Measurements from ENCODE around the gene ARHGEF10L. TPM values are rescaled to one million over a fixed set of nuclear protein-coding genes. Genes with fewer than 3 reads are reported as not detected.

Gene ARHGEF10L
- polyA plus RNA-seq, 1 donor: 85.1 TPM

DNA sequence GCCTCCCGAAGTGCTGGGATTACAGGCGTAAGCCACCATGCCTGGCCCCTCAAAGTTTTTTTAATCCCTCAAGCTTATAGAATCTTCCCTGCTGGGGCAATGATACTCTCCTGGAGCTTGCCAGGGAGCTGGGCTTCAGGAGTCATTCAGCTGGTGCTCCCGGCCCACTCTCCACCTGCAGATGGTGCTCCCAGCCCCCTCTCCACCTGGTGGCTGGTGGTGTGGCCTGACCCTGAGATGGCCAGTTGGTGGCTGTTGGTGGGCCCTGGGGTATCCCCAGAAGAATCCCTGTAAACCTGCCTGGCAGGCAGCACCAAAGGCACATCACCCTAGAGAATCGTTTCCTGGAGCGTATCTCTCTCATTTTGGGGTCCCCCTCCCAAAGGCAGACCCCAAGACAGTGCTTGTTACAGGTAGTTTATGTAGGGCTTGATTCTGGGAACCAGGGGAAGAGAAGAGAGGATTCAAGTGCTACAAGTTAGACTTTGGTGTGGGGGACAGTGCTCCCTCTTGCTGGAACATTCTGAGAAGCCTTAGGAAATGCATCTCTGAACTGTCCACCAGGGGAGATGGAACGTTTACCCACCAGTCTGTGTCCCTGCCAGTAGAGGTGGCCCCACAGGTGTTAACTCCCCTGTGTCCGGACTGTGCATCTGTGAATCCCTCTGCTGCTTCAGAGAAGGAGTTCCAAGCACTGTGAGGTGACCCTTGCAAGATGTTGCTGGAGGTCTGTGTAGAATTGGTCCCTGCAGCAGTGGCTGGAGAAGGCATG lies 186.5 kb downstream of the ARHGEF10L start:
- Histone ChIP-seq H3K9me3 (ENCODE audit: control insufficient read depth, low read depth, low read length) (no peaks in the 10 kb centered on the region), H3K27me3 (ENCODE audit: control insufficient read depth, insufficient read depth, low read length) (peaks cover 15% of the 10 kb centered on the region), H3K4me1 (ENCODE audit: control insufficient read depth, insufficient read depth, low read length) (no peaks in the 10 kb centered on the region), H3K4me3 (ENCODE audit: low read length) (no peak overlapping the region), H3K36me3 (ENCODE audit: control insufficient read depth, insufficient read depth, low read length) (no peaks in the 10 kb centered on the region), H3K27ac (ENCODE audit: low read length) (no peak overlapping the region)
- no peak for DNase-seq
- no CpG with 5 or more reads among the region's 7 CpGs for WGBS (ENCODE audit: insufficient coverage, low lambda C conversion rate)

GRCh38 chr1:17728123-17728712 lies 188.7 kb downstream of the ARHGEF10L start:
- H3K4me3 ChIP-seq (ENCODE audit: low read length): no peak overlapping the region
- H3K4me1 ChIP-seq (ENCODE audit: control insufficient read depth, insufficient read depth, low read length): no peaks in the 10 kb centered on the region
- no peaks in the 10 kb centered on the region for H3K36me3 ChIP-seq (ENCODE audit: control insufficient read depth, insufficient read depth, low read length)
- DNase-seq: no peak
- H3K27ac ChIP-seq (ENCODE audit: low read length): no peak overlapping the region
- H3K9me3 ChIP-seq (ENCODE audit: control insufficient read depth, low read depth, low read length): no peaks in the 10 kb centered on the region
- no CpG with 5 or more reads among the region's 6 CpGs for WGBS (ENCODE audit: insufficient coverage, low lambda C conversion rate)
- peaks cover 12% of the 10 kb centered on the region for H3K27me3 ChIP-seq (ENCODE audit: control insufficient read depth, insufficient read depth, low read length)

GRCh38 chr1:17729248-17729647 lies 189.8 kb downstream of the ARHGEF10L start:
- Histone ChIP-seq H3K4me3 (ENCODE audit: low read length) (no peak overlapping the region), H3K36me3 (ENCODE audit: control insufficient read depth, insufficient read depth, low read length) (no peaks in the 10 kb centered on the region), H3K9me3 (ENCODE audit: control insufficient read depth, low read depth, low read length) (no peaks in the 10 kb centered on the region), H3K27me3 (ENCODE audit: control insufficient read depth, insufficient read depth, low read length) (peaks cover 8% of the 10 kb centered on the region), H3K4me1 (ENCODE audit: control insufficient read depth, insufficient read depth, low read length) (no peaks in the 10 kb centered on the region), H3K27ac (ENCODE audit: low read length) (no peak overlapping the region)
- peak in 1 of 2 donors; percentile 9 for DNase-seq
- no CpG with 5 or more reads among the region's 12 CpGs for whole genome bisulfite sequencing (ENCODE audit: insufficient coverage, low lambda C conversion rate)

GRCh38 chr1:17729909-17730308 lies 190.4 kb downstream of the ARHGEF10L start:
- Histone ChIP-seq H3K27me3 (ENCODE audit: control insufficient read depth, insufficient read depth, low read length) (peaks cover 8% of the 10 kb centered on the region), H3K4me3 (ENCODE audit: low read length) (no peak overlapping the region), H3K4me1 (ENCODE audit: control insufficient read depth, insufficient read depth, low read length) (no peaks in the 10 kb centered on the region), H3K27ac (ENCODE audit: low read length) (no peak overlapping the region), H3K9me3 (ENCODE audit: control insufficient read depth, low read depth, low read length) (no peaks in the 10 kb centered on the region), H3K36me3 (ENCODE audit: control insufficient read depth, insufficient read depth, low read length) (no peaks in the 10 kb centered on the region)
- DNase-seq: no peak
- no CpG with 5 or more reads among the region's 10 CpGs for WGBS (ENCODE audit: insufficient coverage, low lambda C conversion rate)

- H3K36me3 ChIP-seq (ENCODE audit: control insufficient read depth, insufficient read depth, low read length): no peaks in the 10 kb centered on the region
- no CpG with 5 or more reads among the region's 5 CpGs for WGBS (ENCODE audit: insufficient coverage, low lambda C conversion rate)
- no peak for DNase-seq
- no peak overlapping the region for H3K27ac ChIP-seq (ENCODE audit: low read length)
- no peak overlapping the region for H3K4me3 ChIP-seq (ENCODE audit: low read length)
- no peaks in the 10 kb centered on the region for H3K4me1 ChIP-seq (ENCODE audit: control insufficient read depth, insufficient read depth, low read length)
- H3K9me3 ChIP-seq (ENCODE audit: control insufficient read depth, low read depth, low read length): no peaks in the 10 kb centered on the region
- peaks cover 8% of the 10 kb centered on the region for H3K27me3 ChIP-seq (ENCODE audit: control insufficient read depth, insufficient read depth, low read length)
These were observed 192.0 kb downstream of the ARHGEF10L start for GRCh38 chr1:17731460-17731859.

DNA sequence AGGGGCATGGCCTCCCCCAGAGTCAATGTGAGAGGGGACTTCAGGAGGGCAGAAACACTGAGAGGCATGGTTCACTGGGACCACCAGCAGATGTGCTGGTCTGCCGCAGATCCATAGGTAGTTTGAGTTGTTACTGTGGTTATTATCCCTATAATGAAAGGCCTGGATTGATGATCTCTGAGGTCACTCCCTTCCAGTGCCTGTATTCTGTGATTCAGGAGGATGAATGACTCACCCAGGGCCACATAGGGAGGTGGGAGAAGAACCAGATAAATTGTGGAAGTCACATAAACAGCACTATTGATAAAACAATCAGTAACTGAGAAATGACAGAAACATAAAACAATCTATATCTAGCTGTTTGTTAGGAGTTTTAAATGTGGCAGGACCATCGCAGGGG lies 193.0 kb downstream of the ARHGEF10L start:
- H3K27me3 ChIP-seq (ENCODE audit: control insufficient read depth, insufficient read depth, low read length): peaks cover 13% of the 10 kb centered on the region

GRCh38 chr1:17733661-17734060 lies 194.2 kb downstream of the ARHGEF10L start:
- WGBS (ENCODE audit: insufficient coverage, low lambda C conversion rate): no CpG with 5 or more reads among the region's 21 CpGs
- Histone ChIP-seq H3K4me3 (ENCODE audit: low read length) (no peak overlapping the region), H3K27me3 (ENCODE audit: control insufficient read depth, insufficient read depth, low read length) (peaks cover 13% of the 10 kb centered on the region), H3K36me3 (ENCODE audit: control insufficient read depth, insufficient read depth, low read length) (no peaks in the 10 kb centered on the region), H3K9me3 (ENCODE audit: control insufficient read depth, low read depth, low read length) (no peaks in the 10 kb centered on the region), H3K4me1 (ENCODE audit: control insufficient read depth, insufficient read depth, low read length) (no peaks in the 10 kb centered on the region), H3K27ac (ENCODE audit: low read length) (no peak overlapping the region)
- no peak for DNase-seq

More for the DNA sequence above, 193.0 kb downstream of the ARHGEF10L start:
- H3K27ac ChIP-seq (ENCODE audit: low read length): no peak overlapping the region
- no peak overlapping the region for H3K4me3 ChIP-seq (ENCODE audit: low read length)
- no peak for DNase-seq
- H3K36me3 ChIP-seq (ENCODE audit: control insufficient read depth, insufficient read depth, low read length): no peaks in the 10 kb centered on the region
- H3K9me3 ChIP-seq (ENCODE audit: control insufficient read depth, low read depth, low read length): no peaks in the 10 kb centered on the region
- no peaks in the 10 kb centered on the region for H3K4me1 ChIP-seq (ENCODE audit: control insufficient read depth, insufficient read depth, low read length)
- no CpG with 5 or more reads among the region's 2 CpGs for WGBS (ENCODE audit: insufficient coverage, low lambda C conversion rate)

GRCh38 chr1:17734609-17735008 lies 195.1 kb downstream of the ARHGEF10L start:
- no peak overlapping the region for H3K27ac ChIP-seq (ENCODE audit: low read length)
- no peak overlapping the region for H3K4me3 ChIP-seq (ENCODE audit: low read length)
- H3K9me3 ChIP-seq (ENCODE audit: control insufficient read depth, low read depth, low read length): no peaks in the 10 kb centered on the region
- no peak for DNase-seq
- H3K27me3 ChIP-seq (ENCODE audit: control insufficient read depth, insufficient read depth, low read length): peaks cover 13% of the 10 kb centered on the region
- H3K4me1 ChIP-seq (ENCODE audit: control insufficient read depth, insufficient read depth, low read length): no peaks in the 10 kb centered on the region
- H3K36me3 ChIP-seq (ENCODE audit: control insufficient read depth, insufficient read depth, low read length): no peaks in the 10 kb centered on the region
- no CpG with 5 or more reads among the region's 7 CpGs for WGBS (ENCODE audit: insufficient coverage, low lambda C conversion rate)

DNA sequence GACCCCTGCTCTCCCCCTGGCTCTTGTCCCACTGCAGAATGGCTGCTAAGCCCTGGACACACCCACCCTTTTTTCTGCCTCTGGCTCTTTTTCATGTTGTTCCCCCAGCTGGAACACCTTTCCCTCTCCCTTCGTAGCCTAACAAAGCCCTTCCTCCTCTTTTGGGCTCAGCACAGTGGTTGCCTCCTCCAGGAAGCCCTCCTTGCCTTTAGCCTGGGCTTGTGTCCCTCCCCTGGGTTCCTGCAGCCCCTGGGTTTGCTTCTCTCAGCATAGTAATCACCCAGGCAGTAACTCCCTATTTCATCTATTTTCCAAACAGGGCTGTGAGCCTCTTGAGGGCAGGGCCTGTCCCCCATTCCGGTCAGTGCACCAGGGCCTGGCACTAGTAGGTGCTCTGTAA lies 195.8 kb downstream of the ARHGEF10L start:
- WGBS (ENCODE audit: insufficient coverage, low lambda C conversion rate): no CpG with 5 or more reads among the region's 2 CpGs
- peaks cover 8% of the 10 kb centered on the region for H3K27me3 ChIP-seq (ENCODE audit: control insufficient read depth, insufficient read depth, low read length)
- no peak for DNase-seq

GRCh38 chr1:17735793-17736192 lies 196.3 kb downstream of the ARHGEF10L start:
- Histone ChIP-seq H3K27me3 (ENCODE audit: control insufficient read depth, insufficient read depth, low read length) (peaks cover 11% of the 10 kb centered on the region), H3K4me1 (ENCODE audit: control insufficient read depth, insufficient read depth, low read length) (no peaks in the 10 kb centered on the region), H3K9me3 (ENCODE audit: control insufficient read depth, low read depth, low read length) (no peaks in the 10 kb centered on the region), H3K4me3 (ENCODE audit: low read length) (no peak overlapping the region), H3K36me3 (ENCODE audit: control insufficient read depth, insufficient read depth, low read length) (no peaks in the 10 kb centered on the region), H3K27ac (ENCODE audit: low read length) (no peak overlapping the region)
- WGBS (ENCODE audit: insufficient coverage, low lambda C conversion rate): 20% methylated on average over 1 of the region's 7 CpGs
- DNase-seq: no peak

More for the DNA sequence above, 195.8 kb downstream of the ARHGEF10L start:
- Histone ChIP-seq H3K4me1 (ENCODE audit: control insufficient read depth, insufficient read depth, low read length) (no peaks in the 10 kb centered on the region), H3K27ac (ENCODE audit: low read length) (no peak overlapping the region), H3K36me3 (ENCODE audit: control insufficient read depth, insufficient read depth, low read length) (no peaks in the 10 kb centered on the region), H3K9me3 (ENCODE audit: control insufficient read depth, low read depth, low read length) (no peaks in the 10 kb centered on the region), H3K4me3 (ENCODE audit: low read length) (no peak overlapping the region)
